Testis (tissue), 3 donors: ENCODE data around the gene COL23A1. TPM values are rescaled to one million over a fixed set of nuclear protein-coding genes. Genes with fewer than 3 reads are reported as not detected.

ENCODE experiments used
- DNase-seq: peaks from one replicate; pipeline ENCODE4 v3.0.0-alpha.2; 2019
- H3K27ac ChIP-seq, 2 donors: fragments of 200-600 bp; sonication (generic); one replicate each; pipeline ENCODE4 v1.5.1; 2019
- H3K27me3 ChIP-seq: fragments of 200-600 bp; sonication (generic); one replicate; pipeline ENCODE4 v1.5.1; 2019
- H3K36me3 ChIP-seq: fragments of 200-600 bp; sonication (generic); one replicate; pipeline ENCODE4 v1.5.1; 2017; ENCODE audit warnings: low read depth; ENCODE audit errors: missing control alignments
- H3K4me1 ChIP-seq: fragments of 200-600 bp; sonication (generic); one replicate; pipeline ENCODE4 v1.5.1; 2019
- H3K4me3 ChIP-seq, 2 donors: fragments of 200-600 bp; sonication (generic); one replicate each; pipeline ENCODE4 v1.5.1; 2017 to 2019
- H3K9me3 ChIP-seq: fragments of 200-600 bp; sonication (generic); one replicate; pipeline ENCODE4 v1.5.1; 2017
- CTCF ChIP-seq, 3 experiments: fragments of 450-650 bp in 2 of 3; fragments of 200-600 bp in 1 of 3; sonication (generic) in 1 of 3; IDR thresholded peaks; one replicate each; pipeline ENCODE4 v1.5.1; 2016 to 2019; ENCODE audit warnings: antibody characterized with exemption in 3 of 3, mild to moderate bottlenecking in 2 of 3, moderate library complexity in 1 of 3
- POLR2A ChIP-seq: fragments of 450-650 bp; IDR thresholded peaks from one replicate; pipeline ENCODE4 v1.6.1; 2017; ENCODE audit warnings: antibody characterized with exemption, mild to moderate bottlenecking, moderate library complexity
- WGBS, 2 donors: methylation state at CpG; one replicate each; pipeline ENCODE4 v1.1.5; 2018; 5-methylcytosine and 5-hydroxymethylcytosine counted together
- intact Hi-C: fragments of 100-400 bp; cut with DNase I; formaldehyde crosslinking; loops from one replicate; pipeline ENCODE4 v1.15.1; 2023; ENCODE audit warnings: low total_unique reads
- polyA plus RNA-seq: library from polyadenylated mRNA; stranded (reverse); fragments of 350-450 nt; fragmentation: Illumina TruSeq; extraction: RNeasy Lipid Tissue Mini Kit (QIAGEN cat#74804); gene quantifications from one replicate; pipeline ENCODE4 v1.2.3, GENCODE V29; 2014; ENCODE audit warnings: low read depth, low replicate concordance; ENCODE audit not compliant: insufficient read depth
- total RNA-seq, 2 donors: library from RNA; depleted of rRNA; stranded (reverse); fragments of >200 nt; gene quantifications; one replicate each; pipeline ENCODE4 v1.2.3, GENCODE V29; 2016

COL23A1 gene
- total and polyA plus RNA-seq, 3 donors from 2014 or later: 4.3 to 5.5 (median 5.0) TPM

GRCh38 chr5:178545941-178546674 lies 44.1 kb downstream of the COL23A1 start:
- Histone ChIP-seq H3K4me1 (no peaks in the 10 kb centered on the region), H3K36me3 (no peaks in the 10 kb centered on the region), H3K27me3 (no peaks in the 10 kb centered on the region), H3K27ac (no peak overlapping the region), H3K4me3 (no peak overlapping the region), H3K9me3 (no peaks in the 10 kb centered on the region)
- DNase-seq: no peak
- 94 to 98% methylated on average over 16 of the region's 16 CpGs for WGBS, 2 donors
- TF ChIP-seq POLR2A: no peak
- no peak for TF ChIP-seq CTCF (IDR thresholded peaks at IDR 0.05)
- intact Hi-C loops: no loop called here

- H3K36me3 ChIP-seq: no peaks in the 10 kb centered on the region
- 59 to 78% methylated on average over 9 of the region's 9 CpGs for WGBS, 2 donors
- no peaks in the 10 kb centered on the region for H3K4me1 ChIP-seq
- H3K4me3 ChIP-seq: no peak overlapping the region
- DNase-seq: no peak
- TF ChIP-seq CTCF (IDR thresholded peaks at IDR 0.05) (no peak), POLR2A (no peak)
- no peaks in the 10 kb centered on the region for H3K9me3 ChIP-seq
- H3K27me3 ChIP-seq: no peaks in the 10 kb centered on the region
- no peak overlapping the region for H3K27ac ChIP-seq
- intact Hi-C loops: no loop called here
Measured at GRCh38 chr5:178545176-178545575, 45.0 kb downstream of the COL23A1 start.

GRCh38 chr5:178544166-178544834 lies 45.9 kb downstream of the COL23A1 start:
- Histone ChIP-seq H3K27me3 (no peaks in the 10 kb centered on the region), H3K36me3 (no peaks in the 10 kb centered on the region), H3K4me1 (no peaks in the 10 kb centered on the region), H3K27ac (no peak overlapping the region), H3K4me3 (no peak overlapping the region), H3K9me3 (no peaks in the 10 kb centered on the region)
- DNase-seq: no peak
- 92 to 94% methylated on average over 18 to 22 of the region's 22 CpGs for WGBS, 2 donors
- TF ChIP-seq CTCF (IDR thresholded peaks at IDR 0.05): no peak
- TF ChIP-seq POLR2A: no peak
- intact Hi-C loops: no loop called here

- TF ChIP-seq POLR2A (no peak), CTCF (IDR thresholded peaks at IDR 0.05) (no peak)
- no peaks in the 10 kb centered on the region for H3K4me1 ChIP-seq
- intact Hi-C loops: no loop called here
- H3K9me3 ChIP-seq: no peaks in the 10 kb centered on the region
- 49 to 56% methylated on average over 7 of the region's 7 CpGs for WGBS, 2 donors
- H3K36me3 ChIP-seq: no peaks in the 10 kb centered on the region
- DNase-seq: no peak
- no peak overlapping the region for H3K4me3 ChIP-seq
- no peaks in the 10 kb centered on the region for H3K27me3 ChIP-seq
- H3K27ac ChIP-seq: no peak overlapping the region
Measured at GRCh38 chr5:178542455-178542854, 47.7 kb downstream of the COL23A1 start.

- DNase-seq: no peak
- no peak for TF ChIP-seq POLR2A
- TF ChIP-seq CTCF (IDR thresholded peaks at IDR 0.05): no peak
- WGBS, 2 donors: 93 to 97% methylated on average over 6 of the region's 6 CpGs
- H3K9me3 ChIP-seq: no peaks in the 10 kb centered on the region
- H3K36me3 ChIP-seq: no peaks in the 10 kb centered on the region
- no peak overlapping the region for H3K27ac ChIP-seq
- H3K4me1 ChIP-seq: peaks cover 3% of the 10 kb centered on the region
- no peaks in the 10 kb centered on the region for H3K27me3 ChIP-seq
- H3K4me3 ChIP-seq: no peak overlapping the region
- intact Hi-C loops: no loop called here
Measured at GRCh38 chr5:178540526-178540925, 49.7 kb downstream of the COL23A1 start.
